GM21576 (cell line): ENCODE measurements around the gene BCL2L1.
"Not testable (repeated sequence)": the region's sequence is repeated elsewhere in the genome, so short reads cannot be mapped to it uniquely, and the experiment has no call there.

Source experiments
- ATAC-seq: cut with Tn5 transposase; IDR thresholded peaks from one replicate; pipeline ENCODE4 v1.9.1; 2021; ENCODE audit warnings: mild to moderate bottlenecking, moderate library complexity; ENCODE audit not compliant: unreplicated experiment

The BCL2L1 gene

GRCh38 chr20:31661625-31662371 lies 60.9 kb downstream of the BCL2L1 start:
- ATAC-seq, result peak; percentile 48

- ATAC-seq, result no peak
These were observed 68.1 kb downstream of the BCL2L1 start for GRCh38 chr20:31654534-31654933.

DNA sequence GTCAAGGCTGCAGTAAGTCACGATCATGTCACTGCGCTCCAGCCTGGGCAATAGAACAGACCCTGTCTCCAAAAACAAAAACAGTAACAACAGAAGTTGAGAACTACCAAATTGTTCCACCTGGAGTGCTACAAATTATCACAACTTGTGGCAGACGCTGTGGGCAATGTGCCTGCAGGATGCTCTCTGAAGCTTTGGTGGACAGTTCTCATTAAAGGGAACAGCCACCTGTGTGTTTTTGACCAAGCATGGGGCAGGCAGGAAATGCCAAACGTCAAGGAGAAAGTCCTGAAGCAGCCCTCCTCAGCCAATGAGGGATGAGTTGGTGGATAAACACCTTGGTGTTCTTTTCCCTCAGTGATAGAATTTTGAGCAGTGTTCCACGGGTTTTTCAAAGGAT lies 69.1 kb downstream of the BCL2L1 start:
- ATAC-seq, result no peak

- ATAC-seq, result no peak
These were observed 69.7 kb downstream of the BCL2L1 start for GRCh38 chr20:31652917-31653396.

DNA sequence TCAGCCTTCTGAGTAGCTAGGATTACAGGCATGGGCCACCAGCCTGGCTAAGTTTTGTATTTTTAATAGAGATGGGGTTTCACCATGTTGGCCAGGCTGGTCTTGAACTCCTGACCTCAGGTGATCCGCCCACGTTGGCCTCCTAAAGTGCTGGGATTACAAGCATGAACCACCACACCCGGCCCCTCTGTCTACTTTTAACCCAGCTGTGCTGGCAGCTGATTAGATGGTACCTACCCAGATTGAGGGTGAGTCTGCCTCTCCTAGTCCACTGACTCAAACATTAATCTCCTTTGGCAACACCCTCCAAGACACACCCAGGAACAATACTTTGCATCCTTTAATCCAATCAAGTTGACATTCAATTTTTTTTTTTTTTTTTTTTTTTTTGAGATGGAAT lies 74.6 kb downstream of the BCL2L1 start:
- not testable (repeated sequence) for ATAC-seq

DNA sequence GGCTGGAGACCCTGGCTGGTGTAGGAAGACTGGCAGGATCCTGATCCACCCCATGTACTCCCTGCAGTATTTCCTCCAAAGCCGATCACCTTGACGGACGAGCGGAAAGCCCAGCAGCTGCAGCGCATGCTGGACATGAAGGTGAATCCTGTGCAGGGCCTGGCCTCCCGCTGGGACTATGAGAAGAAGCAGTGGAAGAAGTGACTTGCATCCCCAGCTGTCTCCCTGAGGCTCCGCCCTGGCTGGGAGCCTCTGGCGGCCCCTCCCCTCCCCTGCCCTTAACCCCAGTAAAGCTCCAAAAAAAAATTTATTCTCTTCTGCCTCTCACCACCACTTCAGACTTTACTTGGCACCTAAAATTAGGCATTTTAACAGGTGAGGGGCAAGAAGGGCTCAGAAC lies 78.0 kb downstream of the BCL2L1 start:
- ATAC-seq, result no peak

GRCh38 chr20:31643522-31643921 lies 79.1 kb downstream of the BCL2L1 start:
- no peak for ATAC-seq

DNA sequence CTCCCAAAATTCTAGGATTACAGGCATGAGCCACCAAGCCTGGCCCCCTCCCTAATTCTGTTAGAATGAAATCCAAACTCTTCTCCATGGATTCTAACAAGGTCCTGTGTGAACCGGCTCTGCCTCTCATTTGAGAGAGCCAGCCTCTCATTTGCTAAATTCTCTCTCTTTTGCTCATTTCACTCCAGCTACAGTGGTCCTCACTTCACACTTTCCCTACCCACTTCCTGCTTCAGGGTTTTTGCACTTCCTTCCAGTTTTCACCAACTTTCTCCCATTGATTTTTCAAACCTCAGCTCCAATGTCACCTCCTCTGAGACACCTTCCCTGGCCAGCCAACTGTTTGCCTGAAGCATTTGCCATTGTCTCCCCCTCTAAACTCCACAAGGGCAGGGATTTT lies 79.8 kb downstream of the BCL2L1 start:
- ATAC-seq, result no peak

GRCh38 chr20:31641391-31641790 lies 81.3 kb downstream of the BCL2L1 start:
- no peak for ATAC-seq

DNA sequence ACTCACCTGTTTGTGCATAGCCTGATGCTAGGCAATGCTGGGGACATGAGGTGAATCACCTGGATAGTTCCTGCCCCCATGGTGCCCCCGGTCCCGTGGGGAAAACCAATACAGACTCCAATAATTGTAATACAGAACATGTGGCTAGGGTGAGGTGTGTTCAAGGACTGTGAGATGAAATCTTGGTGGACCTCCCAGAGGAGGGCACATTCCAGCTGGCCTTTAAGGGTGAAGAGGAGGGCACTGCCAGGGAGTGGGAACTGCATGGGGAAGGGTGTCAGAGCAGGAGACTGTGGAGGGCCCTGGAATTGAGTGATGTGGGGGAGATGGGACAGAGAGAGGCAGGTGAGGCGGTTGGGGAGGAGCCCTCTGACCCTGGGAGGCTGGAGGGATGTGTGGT lies 82.4 kb downstream of the BCL2L1 start:
- no peak for ATAC-seq

DNA sequence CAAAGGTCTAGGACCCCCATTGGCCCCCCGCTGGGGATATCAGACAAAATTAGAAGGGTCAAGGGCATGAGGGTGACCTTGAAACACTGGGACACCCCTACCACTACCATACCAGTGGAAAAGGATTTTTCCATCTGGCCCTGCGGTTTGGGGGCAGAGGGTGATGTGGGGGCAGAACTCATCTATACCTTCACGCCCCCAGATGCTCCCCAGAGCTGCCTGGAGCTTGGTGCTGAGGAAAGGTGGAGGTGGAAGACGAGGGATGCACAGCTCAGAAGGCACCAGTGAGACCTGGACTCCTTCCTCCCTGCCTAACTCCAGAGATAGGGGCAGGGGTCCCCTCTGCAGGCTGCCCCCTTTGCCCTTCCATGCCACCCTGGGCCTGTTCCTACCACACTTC lies 83.9 kb downstream of the BCL2L1 start:
- no peak for ATAC-seq

- no peak for ATAC-seq
These were observed 84.4 kb downstream of the BCL2L1 start for GRCh38 chr20:31638317-31638716.

GRCh38 chr20:31637660-31638059 lies 85.0 kb downstream of the BCL2L1 start, which contains the start of gene COX4I2:
TSS of gene COX4I2 (plus strand) at chr20:31637912. CDS start at chr20:31639018, 1,106 bp downstream.
- ATAC-seq, result no peak

- no peak for ATAC-seq
These were observed 89.2 kb downstream of the BCL2L1 start for GRCh38 chr20:31633339-31633914.

GRCh38 chr20:31632548-31633338 lies 89.9 kb downstream of the BCL2L1 start:
- no peak for ATAC-seq

GRCh38 chr20:31630187-31630790 lies 92.4 kb downstream of the BCL2L1 start:
- ATAC-seq, result no peak

GRCh38 chr20:31628057-31628456 lies 94.6 kb downstream of the BCL2L1 start:
- not testable (repeated sequence) for ATAC-seq

DNA sequence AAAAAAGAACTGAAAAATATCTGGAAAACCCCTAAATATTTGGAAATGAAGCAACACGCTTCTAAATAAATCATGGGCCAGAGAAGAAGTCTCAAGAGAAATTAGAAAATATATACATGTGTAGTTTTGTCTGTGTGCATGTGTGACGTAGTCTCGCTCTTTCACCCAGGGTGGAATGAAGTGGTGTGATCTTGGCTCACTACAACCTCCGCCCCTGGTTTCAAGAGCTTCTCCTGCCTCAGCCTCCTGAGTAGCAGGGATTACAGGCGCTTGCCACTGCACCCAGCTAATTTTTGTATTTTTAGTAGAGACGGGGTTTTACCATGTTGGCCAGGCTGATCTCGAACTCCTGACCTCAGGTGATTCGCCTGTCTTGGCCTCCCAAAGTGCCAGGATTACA lies 96.1 kb downstream of the BCL2L1 start:
- not testable (repeated sequence) for ATAC-seq

DNA sequence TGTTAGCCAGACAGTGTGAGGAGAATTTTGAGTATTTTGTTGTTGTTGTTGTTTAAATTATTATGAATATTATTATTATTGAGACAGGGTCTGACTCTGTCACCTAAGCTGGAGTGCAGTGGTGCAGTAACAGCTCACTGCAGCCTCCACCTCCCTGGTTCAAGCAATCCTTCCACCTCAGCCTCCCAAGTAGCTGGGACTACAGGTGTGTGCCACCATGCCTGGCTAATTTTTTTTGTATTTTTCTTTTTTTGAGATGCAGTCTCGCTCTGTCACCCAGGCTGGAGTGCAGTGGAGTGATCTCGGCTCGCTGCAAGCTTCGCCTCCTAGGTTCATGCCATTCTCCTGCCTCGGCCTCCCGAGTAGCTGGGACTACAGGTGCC lies 99.6 kb downstream of the BCL2L1 start:
- not testable (repeated sequence) for ATAC-seq

DNA sequence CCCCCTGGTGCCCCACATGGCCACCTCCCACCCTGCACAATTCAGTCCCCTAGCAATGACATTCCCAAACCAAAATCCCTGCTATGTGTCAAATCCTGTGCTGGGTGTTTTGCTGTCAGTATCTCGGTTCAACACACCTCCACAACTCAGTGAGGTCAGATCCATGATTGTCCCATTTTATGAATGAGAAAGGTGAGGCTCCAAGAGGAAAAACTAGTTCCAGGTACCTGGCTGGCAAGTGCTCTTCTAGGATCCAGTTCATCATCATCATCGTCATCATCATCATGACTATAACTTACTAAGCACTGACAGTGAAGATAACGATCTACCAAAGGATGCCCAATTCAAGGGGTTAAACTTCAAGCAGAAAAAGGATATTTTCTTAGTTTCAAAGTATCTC lies 102.4 kb downstream of the BCL2L1 start:
- no peak for ATAC-seq

GRCh38 chr20:31617432-31618104 lies 105.1 kb downstream of the BCL2L1 start:
- no peak for ATAC-seq
